AG09309 (cell line): ENCODE results near the gene ZSWIM4.

ENCODE experiments used
- DNase-seq: peaks from one replicate; pipeline ENCODE4 v3.0.0-alpha.2; 2010; ENCODE audit warnings: low read depth
- H3K4me3 ChIP-seq: 2 replicates; pipeline ENCODE4 v1.5.1; 2011; ENCODE audit warnings: mild to moderate bottlenecking, low read depth, low read length, moderate library complexity; ENCODE audit not compliant: control insufficient read depth
- TF ChIP-seq, protein P1 (sequence below): IDR thresholded peaks from 2 replicates; pipeline ENCODE4 v1.5.1; 2011; ENCODE audit warnings: mild to moderate bottlenecking, low read depth, low read length, inconsistent platforms; ENCODE audit not compliant: insufficient read depth, control insufficient read depth; ENCODE audit errors: missing control alignments

Gene ZSWIM4

DNA sequence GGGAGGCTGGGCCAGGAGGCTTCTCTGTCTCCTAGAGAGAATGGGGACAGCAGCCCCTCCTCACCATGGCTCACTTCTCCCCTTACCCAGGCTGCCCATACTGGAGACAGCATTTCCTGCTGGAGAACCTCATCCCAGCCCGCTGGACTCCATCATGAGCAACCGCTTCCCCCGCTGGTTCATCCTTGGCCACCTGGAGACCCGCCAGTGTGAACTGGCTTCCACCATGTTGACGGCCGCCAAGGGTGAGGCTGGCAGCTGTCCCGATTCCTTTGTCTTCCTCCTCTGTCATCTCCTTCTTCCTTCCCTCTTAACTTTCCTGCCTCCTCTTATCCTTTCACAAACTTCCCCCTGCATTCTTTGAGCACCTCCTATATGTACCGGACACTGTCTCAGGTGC, 28.0 kb downstream of the ZSWIM4 start:
- DNase-seq: no peak
- TF ChIP-seq, protein P1, sequence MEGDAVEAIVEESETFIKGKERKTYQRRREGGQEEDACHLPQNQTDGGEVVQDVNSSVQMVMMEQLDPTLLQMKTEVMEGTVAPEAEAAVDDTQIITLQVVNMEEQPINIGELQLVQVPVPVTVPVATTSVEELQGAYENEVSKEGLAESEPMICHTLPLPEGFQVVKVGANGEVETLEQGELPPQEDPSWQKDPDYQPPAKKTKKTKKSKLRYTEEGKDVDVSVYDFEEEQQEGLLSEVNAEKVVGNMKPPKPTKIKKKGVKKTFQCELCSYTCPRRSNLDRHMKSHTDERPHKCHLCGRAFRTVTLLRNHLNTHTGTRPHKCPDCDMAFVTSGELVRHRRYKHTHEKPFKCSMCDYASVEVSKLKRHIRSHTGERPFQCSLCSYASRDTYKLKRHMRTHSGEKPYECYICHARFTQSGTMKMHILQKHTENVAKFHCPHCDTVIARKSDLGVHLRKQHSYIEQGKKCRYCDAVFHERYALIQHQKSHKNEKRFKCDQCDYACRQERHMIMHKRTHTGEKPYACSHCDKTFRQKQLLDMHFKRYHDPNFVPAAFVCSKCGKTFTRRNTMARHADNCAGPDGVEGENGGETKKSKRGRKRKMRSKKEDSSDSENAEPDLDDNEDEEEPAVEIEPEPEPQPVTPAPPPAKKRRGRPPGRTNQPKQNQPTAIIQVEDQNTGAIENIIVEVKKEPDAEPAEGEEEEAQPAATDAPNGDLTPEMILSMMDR: no peak

GRCh38 chr19:13823901-13824300, 28.7 kb downstream of the ZSWIM4 start:
- TF ChIP-seq, protein P1: no peak
- no peak for DNase-seq
- H3K4me3 ChIP-seq: no peak overlapping the region

More for the DNA sequence above, 28.0 kb downstream of the ZSWIM4 start:
- no peak overlapping the region for H3K4me3 ChIP-seq

GRCh38 chr19:13824703-13825102, 29.5 kb downstream of the ZSWIM4 start:
- DNase-seq: no peak
- TF ChIP-seq, protein P1: no peak

GRCh38 chr19:13825489-13826441, 30.5 kb downstream of the ZSWIM4 start:
- TF ChIP-seq, protein P1: peak; percentile 9
- no peak overlapping the region for H3K4me3 ChIP-seq
- no peak for DNase-seq

More at GRCh38 chr19:13824703-13825102, 29.5 kb downstream of the ZSWIM4 start:
- no peak overlapping the region for H3K4me3 ChIP-seq

GRCh38 chr19:13826652-13827235, 31.5 kb downstream of the ZSWIM4 start:
- TF ChIP-seq, protein P1: no peak
- no peak overlapping the region for H3K4me3 ChIP-seq
- DNase-seq: no peak

DNA sequence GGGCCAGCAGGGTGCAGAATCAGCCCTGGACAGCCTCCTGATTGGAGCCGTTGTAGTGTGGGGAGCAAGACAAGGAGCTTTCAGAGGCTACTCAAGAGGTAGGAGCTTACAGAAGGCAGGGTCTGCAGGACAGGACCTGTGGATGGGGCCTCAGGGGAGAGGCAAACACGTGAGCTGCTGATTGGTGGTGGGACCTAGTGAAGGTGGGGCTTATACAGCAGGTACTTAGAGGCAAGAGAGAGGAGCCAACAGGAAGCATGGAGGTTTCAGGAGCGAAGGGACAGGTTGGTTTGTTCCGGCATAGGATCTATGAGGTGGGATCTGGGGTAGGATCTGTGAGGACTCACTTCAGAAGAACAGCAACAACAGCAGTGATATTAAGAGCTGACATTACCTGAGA, 32.4 kb downstream of the ZSWIM4 start:
- H3K4me3 ChIP-seq: no peak overlapping the region
- TF ChIP-seq, protein P1: no peak
- DNase-seq: no peak
